DND-41 (cell line): ENCODE data around the gene CLK4.
"Not testable (repeated sequence)": the region's sequence is repeated elsewhere in the genome, so short reads cannot be mapped to it uniquely, and the experiment has no call there.

Experiments
- CTCF ChIP-seq: IDR thresholded peaks from 2 replicates; pipeline ENCODE4 v1.5.1; 2012; ENCODE audit warnings: borderline replicate concordance, low read length, moderate library complexity, mild to moderate bottlenecking; ENCODE audit not compliant: poor library complexity, severe bottlenecking; ENCODE audit errors: extremely low read depth
- EZH2 ChIP-seq: IDR thresholded peaks from 3 replicates; pipeline ENCODE4 v1.6.1; 2012; ENCODE audit warnings: borderline replicate concordance, low read depth, mild to moderate bottlenecking, moderate library complexity, low read length, inconsistent platforms; ENCODE audit not compliant: severe bottlenecking

DNA sequence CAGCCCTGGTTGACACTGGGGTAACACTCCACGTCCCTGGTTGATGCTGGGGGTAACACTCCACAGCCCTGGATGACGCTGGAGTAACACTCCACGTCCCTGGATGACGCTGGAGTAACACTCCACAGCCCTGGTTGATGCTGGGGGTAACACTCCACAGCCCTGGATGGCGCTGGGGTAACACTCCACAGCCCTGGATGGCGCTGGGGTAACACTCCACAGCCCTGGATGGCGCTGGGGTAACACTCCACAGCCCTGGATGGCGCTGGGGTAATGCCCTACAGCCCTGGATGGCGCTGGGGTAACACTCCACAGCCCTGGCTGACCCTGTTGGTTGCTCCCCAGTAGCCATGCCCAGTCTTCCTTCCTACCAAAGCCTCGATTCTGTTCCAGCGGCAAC, 41.4 kb downstream of the CLK4 start:
- not testable (repeated sequence) for TF ChIP-seq CTCF, EZH2
